Stomach (tissue), 4 donors: ENCODE data around the gene PTPN14.

Source experiments
- EP300 ChIP-seq: sonication (generic); formaldehyde crosslinking; IDR thresholded peaks from one replicate; pipeline ENCODE4 v1.6.1; 2017; ENCODE audit warnings: antibody characterized with exemption
- POLR2A ChIP-seq, 4 donors: fragments of 450-650 bp; IDR thresholded peaks; one replicate each; pipeline ENCODE4 v1.6.1; 2016; ENCODE audit warnings: antibody characterized with exemption in 4 of 4, control low read depth in 2 of 4, mild to moderate bottlenecking in 1 of 4, moderate library complexity in 1 of 4
- POLR2AphosphoS5 ChIP-seq, 3 donors: sonication (generic); formaldehyde crosslinking; IDR thresholded peaks; one replicate each; pipeline ENCODE4 v1.6.1; 2016; ENCODE audit warnings: antibody characterized with exemption in 3 of 3
- TF ChIP-seq, protein P1 (sequence below), 7 experiments: fragments of 450-650 bp in 4 of 7; fragments of 200-600 bp in 3 of 7; sonication (generic) in 3 of 7; IDR thresholded peaks; one replicate each; pipeline ENCODE4 v1.5.1; 2016 to 2019; ENCODE audit warnings: antibody characterized with exemption in 7 of 7, control low read depth in 2 of 7, mild to moderate bottlenecking in 1 of 7

DNA sequence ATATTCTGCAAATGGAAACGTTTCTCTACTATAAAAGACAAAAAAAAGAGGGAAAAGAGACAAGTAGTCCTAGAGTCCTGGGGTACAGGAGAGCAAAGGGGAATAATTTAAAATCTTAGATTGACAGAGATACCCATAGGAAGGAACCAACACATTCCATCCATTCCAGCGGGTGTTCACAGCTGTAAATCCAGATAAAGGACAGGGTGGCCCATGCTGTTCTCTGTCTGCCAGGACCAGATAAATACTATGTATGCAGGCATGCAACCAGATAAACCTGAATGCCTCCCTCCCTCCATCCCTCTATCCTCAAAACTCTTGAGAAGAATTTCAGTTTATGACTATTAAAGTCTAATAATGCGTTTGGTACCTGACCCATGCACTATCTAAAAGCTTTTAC lies 131.8 kb downstream of the PTPN14 start:
- TF ChIP-seq POLR2AphosphoS5 (IDR thresholded peaks at IDR 0.05) (no peak), POLR2A (IDR thresholded peaks at IDR 0.05) (no peak), EP300 (no peak)
- TF ChIP-seq, protein P1, sequence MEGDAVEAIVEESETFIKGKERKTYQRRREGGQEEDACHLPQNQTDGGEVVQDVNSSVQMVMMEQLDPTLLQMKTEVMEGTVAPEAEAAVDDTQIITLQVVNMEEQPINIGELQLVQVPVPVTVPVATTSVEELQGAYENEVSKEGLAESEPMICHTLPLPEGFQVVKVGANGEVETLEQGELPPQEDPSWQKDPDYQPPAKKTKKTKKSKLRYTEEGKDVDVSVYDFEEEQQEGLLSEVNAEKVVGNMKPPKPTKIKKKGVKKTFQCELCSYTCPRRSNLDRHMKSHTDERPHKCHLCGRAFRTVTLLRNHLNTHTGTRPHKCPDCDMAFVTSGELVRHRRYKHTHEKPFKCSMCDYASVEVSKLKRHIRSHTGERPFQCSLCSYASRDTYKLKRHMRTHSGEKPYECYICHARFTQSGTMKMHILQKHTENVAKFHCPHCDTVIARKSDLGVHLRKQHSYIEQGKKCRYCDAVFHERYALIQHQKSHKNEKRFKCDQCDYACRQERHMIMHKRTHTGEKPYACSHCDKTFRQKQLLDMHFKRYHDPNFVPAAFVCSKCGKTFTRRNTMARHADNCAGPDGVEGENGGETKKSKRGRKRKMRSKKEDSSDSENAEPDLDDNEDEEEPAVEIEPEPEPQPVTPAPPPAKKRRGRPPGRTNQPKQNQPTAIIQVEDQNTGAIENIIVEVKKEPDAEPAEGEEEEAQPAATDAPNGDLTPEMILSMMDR (IDR thresholded peaks at IDR 0.05) = no peak
